IPS-18c (cell line): ENCODE measurements around the gene KRT77.
"Not testable (repeated sequence)": the region's sequence is repeated elsewhere in the genome, so short reads cannot be mapped to it uniquely, and the experiment has no call there.

ENCODE experiments used
- H3K4me3 ChIP-seq: 2 replicates; pipeline ENCODE4 v1.7.0; 2013; ENCODE audit warnings: low read depth, mild to moderate bottlenecking, low read length, moderate library complexity; ENCODE audit not compliant: insufficient read depth
- H3K9me3 ChIP-seq: one replicate; pipeline ENCODE4 v1.6.1; 2013; ENCODE audit warnings: mild to moderate bottlenecking, low read length, moderate library complexity; ENCODE audit not compliant: control insufficient read depth, insufficient read depth

The KRT77 gene

GRCh38 chr12:52672321-52672933 lies 30.9 kb downstream of the KRT77 start:
- H3K4me3 ChIP-seq: no peak overlapping the region
- no peaks in the 10 kb centered on the region for H3K9me3 ChIP-seq

GRCh38 chr12:52670961-52671360 lies 32.4 kb downstream of the KRT77 start:
- no peak overlapping the region for H3K4me3 ChIP-seq
- no peaks in the 10 kb centered on the region for H3K9me3 ChIP-seq

- H3K4me3 ChIP-seq: no peak overlapping the region
- H3K9me3 ChIP-seq: no peaks in the 10 kb centered on the region
Measured at GRCh38 chr12:52670506-52670905, 32.8 kb downstream of the KRT77 start.

GRCh38 chr12:52669941-52670340 lies 33.4 kb downstream of the KRT77 start:
- not testable (repeated sequence) for H3K9me3 ChIP-seq, H3K4me3 ChIP-seq

- no peak overlapping the region for H3K4me3 ChIP-seq
- no peaks in the 10 kb centered on the region for H3K9me3 ChIP-seq
Measured at GRCh38 chr12:52669426-52669825, 33.9 kb downstream of the KRT77 start.

- H3K4me3 ChIP-seq: no peak overlapping the region
Measured at GRCh38 chr12:52667931-52668330, 35.4 kb downstream of the KRT77 start.

GRCh38 chr12:52667509-52667908 lies 35.8 kb downstream of the KRT77 start:
- H3K4me3 ChIP-seq: no peak overlapping the region
- H3K9me3 ChIP-seq: no peaks in the 10 kb centered on the region

More at GRCh38 chr12:52667931-52668330, 35.4 kb downstream of the KRT77 start:
- H3K9me3 ChIP-seq: no peaks in the 10 kb centered on the region

GRCh38 chr12:52666471-52666870 lies 36.9 kb downstream of the KRT77 start:
- H3K4me3 ChIP-seq: no peak overlapping the region
- H3K9me3 ChIP-seq: no peaks in the 10 kb centered on the region

GRCh38 chr12:52663420-52663819 lies 39.9 kb downstream of the KRT77 start:
- Histone ChIP-seq H3K4me3 (no peak overlapping the region), H3K9me3 (no peaks in the 10 kb centered on the region)

GRCh38 chr12:52662918-52663229 lies 40.5 kb downstream of the KRT77 start:
- H3K9me3 ChIP-seq: no peaks in the 10 kb centered on the region
- no peak overlapping the region for H3K4me3 ChIP-seq

- Histone ChIP-seq H3K9me3 (no peaks in the 10 kb centered on the region), H3K4me3 (no peak overlapping the region)
Measured at GRCh38 chr12:52662093-52662917, 41.0 kb downstream of the KRT77 start.

GRCh38 chr12:52661668-52662067 lies 41.7 kb downstream of the KRT77 start:
- no peak overlapping the region for H3K4me3 ChIP-seq
- no peaks in the 10 kb centered on the region for H3K9me3 ChIP-seq

GRCh38 chr12:52660934-52661499 lies 42.3 kb downstream of the KRT77 start:
- H3K4me3 ChIP-seq: no peak overlapping the region
- no peaks in the 10 kb centered on the region for H3K9me3 ChIP-seq

GRCh38 chr12:52659951-52660350 lies 43.4 kb downstream of the KRT77 start:
- Histone ChIP-seq H3K9me3 (no peaks in the 10 kb centered on the region), H3K4me3 (no peak overlapping the region)

GRCh38 chr12:52659395-52659794 lies 43.9 kb downstream of the KRT77 start:
- H3K4me3 ChIP-seq: no peak overlapping the region
- H3K9me3 ChIP-seq: no peaks in the 10 kb centered on the region

GRCh38 chr12:52658196-52658595 lies 45.1 kb downstream of the KRT77 start:
- H3K4me3 ChIP-seq: no peak overlapping the region
- no peaks in the 10 kb centered on the region for H3K9me3 ChIP-seq

- Histone ChIP-seq H3K4me3 (no peak overlapping the region), H3K9me3 (no peaks in the 10 kb centered on the region)
Measured at GRCh38 chr12:52657250-52657902, 45.9 kb downstream of the KRT77 start.

- H3K4me3 ChIP-seq: no peak overlapping the region
- H3K9me3 ChIP-seq: no peaks in the 10 kb centered on the region
Measured at GRCh38 chr12:52656616-52657015, 46.7 kb downstream of the KRT77 start.
